CD4-positive, alpha-beta T cell treated with Interleukin-4 for 1 hour (primary cell): ENCODE data around the gene CLMN.
"Not testable (repeated sequence)": the region's sequence is repeated elsewhere in the genome, so short reads cannot be mapped to it uniquely, and the experiment has no call there.

ENCODE experiments used
- DNase-seq, 2 donors: peaks; one replicate each; pipeline ENCODE4 v3.0.0-alpha.2; 2020 to 2022

The CLMN gene

DNA sequence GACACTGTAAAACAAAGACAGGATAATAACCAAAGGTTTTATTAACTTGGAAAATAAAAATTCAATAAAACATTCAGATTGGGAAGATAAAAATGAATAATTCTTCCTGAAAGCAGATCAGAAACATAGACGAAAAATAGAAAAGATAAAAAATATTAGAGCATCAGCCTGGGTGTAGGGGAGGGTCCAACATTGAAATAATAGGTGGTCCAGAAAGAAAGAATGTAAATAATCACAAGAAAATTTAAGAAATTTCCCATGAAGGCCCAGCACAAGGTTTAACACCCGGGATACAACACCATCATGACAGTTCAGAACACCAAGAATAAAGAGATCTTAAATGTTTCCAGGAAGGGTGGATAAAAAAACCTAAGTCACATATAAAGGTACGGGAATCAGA lies 131.3 kb downstream of the CLMN start:
- no peak for DNase-seq

GRCh38 chr14:95185767-95186392 lies 133.8 kb downstream of the CLMN start:
- DNase-seq: no peak

- DNase-seq: peak; percentile 3 to 65
Observed at GRCh38 chr14:95185033-95185766, 134.5 kb downstream of the CLMN start.

GRCh38 chr14:95184413-95184790 lies 135.3 kb downstream of the CLMN start:
- no peak for DNase-seq

DNA sequence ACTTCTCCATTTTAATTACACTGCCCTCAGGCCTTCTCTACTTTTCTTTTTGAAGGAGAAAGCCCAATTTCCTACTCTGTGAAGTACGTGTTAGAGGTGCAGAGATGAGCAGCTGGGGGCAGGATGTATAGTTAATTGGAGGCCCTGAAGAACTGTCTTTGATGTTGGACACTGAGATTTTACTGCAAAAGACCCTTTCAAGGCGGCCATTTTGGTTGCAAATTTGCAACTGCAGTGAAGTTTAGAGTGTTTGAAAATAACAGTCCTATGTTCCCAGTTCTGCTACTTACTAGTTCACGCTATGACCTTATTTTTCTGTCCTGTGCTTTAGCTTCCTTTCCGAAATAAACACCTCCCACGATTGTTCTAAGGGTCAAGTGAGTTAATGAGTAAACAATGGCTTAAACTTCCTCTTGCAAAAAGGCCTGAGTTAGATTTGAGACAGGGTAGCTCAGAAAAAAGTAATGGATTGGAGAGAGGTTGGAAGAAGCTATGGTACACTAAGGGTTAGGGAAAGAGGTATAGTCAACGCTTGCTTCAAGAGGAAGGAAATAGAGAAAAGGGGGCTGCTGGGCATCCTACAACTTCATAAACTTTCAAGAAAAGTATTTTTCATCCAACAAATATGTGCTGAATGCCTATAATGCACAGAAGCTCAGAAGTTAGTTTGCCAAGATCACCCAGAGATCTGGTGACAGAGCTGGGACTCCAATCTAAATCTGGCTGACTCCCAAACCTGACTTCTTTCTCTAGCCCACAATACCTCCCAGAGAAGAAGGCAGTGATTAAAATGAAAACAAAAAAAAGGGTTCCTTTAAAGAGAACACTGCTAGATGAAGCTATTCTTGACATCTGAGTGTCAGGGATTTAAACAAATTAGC lies 135.9 kb downstream of the CLMN start:
- DNase-seq: no peak

GRCh38 chr14:95183082-95183481 lies 136.6 kb downstream of the CLMN start:
- no peak for DNase-seq

- DNase-seq: no peak
Observed at GRCh38 chr14:95182379-95182778, 137.3 kb downstream of the CLMN start.

- DNase-seq: no peak
Observed at GRCh38 chr14:95180966-95181741, 138.6 kb downstream of the CLMN start.

GRCh38 chr14:95175670-95176069 lies 144.0 kb downstream of the CLMN start:
- not testable (repeated sequence) for DNase-seq

GRCh38 chr14:95174184-95174792 lies 145.4 kb downstream of the CLMN start:
- no peak for DNase-seq

GRCh38 chr14:95173518-95173917 lies 146.2 kb downstream of the CLMN start:
- DNase-seq: no peak

GRCh38 chr14:95167177-95167576 lies 152.5 kb downstream of the CLMN start:
- no peak for DNase-seq

DNA sequence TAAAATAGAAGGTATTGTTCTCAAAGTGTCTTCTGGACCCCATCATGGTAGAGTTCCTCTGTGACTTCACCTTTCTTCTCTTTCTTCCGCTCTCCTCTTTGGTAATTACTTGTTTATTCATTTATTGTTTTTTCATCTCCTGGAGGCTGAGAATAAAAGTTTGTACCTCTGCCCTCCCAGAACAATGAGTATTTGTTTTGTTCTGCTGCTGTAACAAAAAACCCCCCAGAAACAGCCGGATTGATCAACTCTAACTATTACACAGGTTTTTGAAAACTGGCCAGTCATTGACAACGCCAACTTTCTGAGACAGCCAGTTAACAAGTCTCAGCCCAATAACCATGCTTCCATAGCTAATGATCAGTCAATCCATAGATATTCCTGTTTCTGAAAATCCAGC lies 154.2 kb downstream of the CLMN start:
- no peak for DNase-seq

DNA sequence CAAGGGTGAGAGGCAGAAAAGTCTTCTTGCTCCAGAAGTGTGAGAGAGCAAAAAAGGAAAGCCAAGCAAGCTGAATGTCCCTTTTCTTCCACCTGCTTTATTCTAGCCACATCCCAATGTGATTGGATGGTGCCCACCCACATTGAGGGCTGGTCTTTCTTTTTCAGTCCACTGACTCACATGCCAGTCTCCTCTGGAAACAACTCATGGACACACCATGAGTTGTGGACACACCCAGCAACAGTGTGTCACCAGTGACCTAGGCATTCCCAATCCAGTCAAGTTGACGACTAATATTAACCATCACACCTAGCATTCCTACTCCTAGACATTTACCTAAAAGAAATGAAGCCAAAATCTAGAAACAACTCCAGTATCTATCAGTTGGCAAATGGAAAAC lies 155.2 kb downstream of the CLMN start:
- no peak for DNase-seq

DNA sequence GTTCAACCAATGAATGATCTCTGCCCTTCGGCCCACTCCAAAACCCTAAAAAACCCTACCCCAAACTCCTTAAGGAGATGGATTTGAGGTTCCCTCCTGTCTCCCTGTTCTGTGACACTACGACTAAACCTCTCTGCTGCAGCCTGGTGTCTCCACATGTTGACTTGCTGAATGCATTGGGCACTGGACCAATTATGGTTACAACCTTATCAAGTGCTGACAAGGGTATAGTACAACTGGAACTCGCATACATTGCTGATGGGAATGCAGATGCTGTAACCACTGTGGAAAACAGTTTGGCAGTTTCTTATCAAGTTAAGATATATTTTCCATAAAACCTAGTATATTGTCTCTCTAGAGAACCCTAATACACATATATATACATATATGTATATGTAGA lies 156.0 kb downstream of the CLMN start:
- DNase-seq: no peak

DNA sequence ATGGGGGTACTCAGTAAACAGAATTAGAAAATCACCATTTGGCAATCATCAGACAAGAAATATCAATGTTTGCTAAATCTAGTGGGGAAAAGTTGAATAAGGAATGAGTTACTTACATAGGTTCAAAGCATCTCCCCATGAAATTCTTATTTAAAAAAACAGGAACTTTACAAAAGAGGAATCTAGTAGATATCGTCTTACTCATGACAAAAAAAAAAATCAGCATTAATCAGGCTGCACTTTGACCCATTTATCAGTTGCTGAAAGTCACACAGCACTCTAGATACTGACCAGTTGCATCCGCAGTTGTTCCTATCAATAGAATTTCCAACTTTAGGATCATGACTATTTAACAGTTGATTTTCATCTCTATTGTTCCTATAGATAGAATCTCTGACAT lies 156.6 kb downstream of the CLMN start:
- DNase-seq: no peak

GRCh38 chr14:95162641-95163040 lies 157.1 kb downstream of the CLMN start:
- no peak for DNase-seq

- peak; percentile 92 to 94 for DNase-seq
Observed at GRCh38 chr14:95157327-95158189, 162.2 kb downstream of the CLMN start, which contains the start of gene DICER1. Gene DICER1 (minus strand): TSS chr14:95157529. CDS start chr14:95133458, 24,071 bp downstream.

- DNase-seq: no peak
Observed at GRCh38 chr14:95157048-95157326, 162.7 kb downstream of the CLMN start.

GRCh38 chr14:95156161-95157047 lies 163.3 kb downstream of the CLMN start:
- peak in 1 of 2 donors; percentile 21 for DNase-seq

GRCh38 chr14:95155045-95155444 lies 164.7 kb downstream of the CLMN start:
- no peak for DNase-seq
